ENCODE measurements around the gene TSR3. TPM values are rescaled to one million over a fixed set of nuclear protein-coding genes. Genes with fewer than 3 reads are reported as not detected.

TSR3 gene
- total and polyA plus RNA-seq, 3 donors from 2014 or later: 40.9 to 89.5 (median 79.4) TPM

- TF ChIP-seq, protein P1, sequence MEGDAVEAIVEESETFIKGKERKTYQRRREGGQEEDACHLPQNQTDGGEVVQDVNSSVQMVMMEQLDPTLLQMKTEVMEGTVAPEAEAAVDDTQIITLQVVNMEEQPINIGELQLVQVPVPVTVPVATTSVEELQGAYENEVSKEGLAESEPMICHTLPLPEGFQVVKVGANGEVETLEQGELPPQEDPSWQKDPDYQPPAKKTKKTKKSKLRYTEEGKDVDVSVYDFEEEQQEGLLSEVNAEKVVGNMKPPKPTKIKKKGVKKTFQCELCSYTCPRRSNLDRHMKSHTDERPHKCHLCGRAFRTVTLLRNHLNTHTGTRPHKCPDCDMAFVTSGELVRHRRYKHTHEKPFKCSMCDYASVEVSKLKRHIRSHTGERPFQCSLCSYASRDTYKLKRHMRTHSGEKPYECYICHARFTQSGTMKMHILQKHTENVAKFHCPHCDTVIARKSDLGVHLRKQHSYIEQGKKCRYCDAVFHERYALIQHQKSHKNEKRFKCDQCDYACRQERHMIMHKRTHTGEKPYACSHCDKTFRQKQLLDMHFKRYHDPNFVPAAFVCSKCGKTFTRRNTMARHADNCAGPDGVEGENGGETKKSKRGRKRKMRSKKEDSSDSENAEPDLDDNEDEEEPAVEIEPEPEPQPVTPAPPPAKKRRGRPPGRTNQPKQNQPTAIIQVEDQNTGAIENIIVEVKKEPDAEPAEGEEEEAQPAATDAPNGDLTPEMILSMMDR (IDR thresholded peaks at IDR 0.05): no peak
- TF ChIP-seq POLR2A (IDR thresholded peaks at IDR 0.05): no peak
- 8 to 17% methylated on average over 4 to 13 of the region's 13 CpGs for WGBS, 2 donors
- Histone ChIP-seq H3K27me3 (no peaks in the 10 kb centered on the region), H3K4me1 (peaks cover 24% of the 10 kb centered on the region), H3K9me3 (no peaks in the 10 kb centered on the region), H3K4me3 (peak overlapping the region in 1 of 2 donors; percentile 83), H3K36me3 (ENCODE audit: low read depth, missing control alignments) (no peaks in the 10 kb centered on the region), H3K27ac (no peak overlapping the region)
- no peak for DNase-seq
- intact Hi-C loops (cut with DNase I; ENCODE audit: low total_unique reads): no loop called here
Measured at GRCh38 chr16:1311212-1311737, 40.4 kb downstream of the TSR3 start.

- no peak for TF ChIP-seq POLR2A (IDR thresholded peaks at IDR 0.05)
- TF ChIP-seq, protein P1 (IDR thresholded peaks at IDR 0.05): no peak
- Histone ChIP-seq H3K27ac (no peak overlapping the region), H3K36me3 (ENCODE audit: low read depth, missing control alignments) (no peaks in the 10 kb centered on the region), H3K9me3 (no peaks in the 10 kb centered on the region), H3K4me3 (peak overlapping the region; percentile 67 to 83), H3K27me3 (no peaks in the 10 kb centered on the region), H3K4me1 (peaks cover 24% of the 10 kb centered on the region)
- 3% methylated on average over 6 to 14 of the region's 14 CpGs for WGBS, 2 donors
- no peak for DNase-seq
- intact Hi-C loops (cut with DNase I; ENCODE audit: low total_unique reads): no loop called here
Measured at GRCh38 chr16:1310832-1311200, 40.9 kb downstream of the TSR3 start.

DNA sequence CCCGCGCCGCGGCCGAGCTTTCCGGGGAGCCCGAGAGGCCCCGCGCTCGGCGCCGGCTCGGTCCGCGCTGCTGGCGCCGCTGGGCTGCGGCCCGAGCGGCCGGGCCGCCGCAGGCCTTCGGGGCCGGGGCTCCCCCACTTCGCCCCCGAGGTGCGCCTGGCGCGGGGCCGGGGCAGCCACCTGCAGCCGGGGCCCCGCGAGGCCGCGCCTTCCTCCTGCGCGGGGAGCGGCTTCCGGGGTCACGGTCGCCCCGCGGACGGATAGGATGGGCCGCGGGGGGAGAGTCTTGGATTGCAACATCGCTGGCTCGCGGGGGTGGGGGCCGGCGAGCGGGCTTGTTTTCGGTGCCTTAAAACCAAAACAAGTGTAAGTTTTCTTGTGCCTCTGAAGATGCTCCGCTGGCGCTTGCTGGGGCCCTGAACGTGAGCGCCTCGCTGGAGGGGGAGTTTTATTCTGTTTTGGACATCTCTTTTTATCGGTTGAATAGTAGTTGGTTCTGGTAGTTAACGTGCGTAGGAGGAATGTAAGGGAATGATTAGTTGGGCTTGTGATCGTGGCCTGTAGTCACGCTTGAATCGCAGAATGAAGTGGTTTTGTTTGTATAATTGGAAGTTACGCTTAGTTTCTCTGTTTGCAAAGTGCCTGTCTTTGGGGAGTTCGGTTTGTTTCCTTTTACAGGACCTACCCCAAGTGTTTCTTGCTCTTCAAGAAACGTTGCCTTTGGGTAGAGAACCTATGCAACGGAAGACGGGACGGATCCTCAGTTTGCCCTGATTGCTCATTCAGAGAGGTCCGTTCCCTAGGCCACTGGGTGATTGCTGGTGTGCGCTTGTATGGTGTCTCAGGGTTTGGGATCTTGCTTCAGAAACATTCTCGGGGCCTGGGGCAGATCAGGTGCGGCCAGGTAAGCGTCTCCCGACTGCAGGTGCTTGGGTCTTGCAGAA lies 41.5 kb downstream of the TSR3 start:
- H3K4me1 ChIP-seq: peaks cover 24% of the 10 kb centered on the region
- no peaks in the 10 kb centered on the region for H3K36me3 ChIP-seq (ENCODE audit: low read depth, missing control alignments)
- H3K4me3 ChIP-seq: peak overlapping the region; percentile 67 to 83
- no peak for TF ChIP-seq POLR2A (IDR thresholded peaks at IDR 0.05)
- TF ChIP-seq, protein P1 (IDR thresholded peaks at IDR 0.05): no peak
- H3K27ac ChIP-seq: peak overlapping the region in 1 of 2 donors; percentile 98
- H3K27me3 ChIP-seq: no peaks in the 10 kb centered on the region
- H3K9me3 ChIP-seq: no peaks in the 10 kb centered on the region
- peak; percentile 66 for DNase-seq
- intact Hi-C loops (cut with DNase I; ENCODE audit: low total_unique reads): no loop called here
- WGBS, 2 donors: 1 to 2% methylated on average over 29 to 61 of the region's 77 CpGs

DNA sequence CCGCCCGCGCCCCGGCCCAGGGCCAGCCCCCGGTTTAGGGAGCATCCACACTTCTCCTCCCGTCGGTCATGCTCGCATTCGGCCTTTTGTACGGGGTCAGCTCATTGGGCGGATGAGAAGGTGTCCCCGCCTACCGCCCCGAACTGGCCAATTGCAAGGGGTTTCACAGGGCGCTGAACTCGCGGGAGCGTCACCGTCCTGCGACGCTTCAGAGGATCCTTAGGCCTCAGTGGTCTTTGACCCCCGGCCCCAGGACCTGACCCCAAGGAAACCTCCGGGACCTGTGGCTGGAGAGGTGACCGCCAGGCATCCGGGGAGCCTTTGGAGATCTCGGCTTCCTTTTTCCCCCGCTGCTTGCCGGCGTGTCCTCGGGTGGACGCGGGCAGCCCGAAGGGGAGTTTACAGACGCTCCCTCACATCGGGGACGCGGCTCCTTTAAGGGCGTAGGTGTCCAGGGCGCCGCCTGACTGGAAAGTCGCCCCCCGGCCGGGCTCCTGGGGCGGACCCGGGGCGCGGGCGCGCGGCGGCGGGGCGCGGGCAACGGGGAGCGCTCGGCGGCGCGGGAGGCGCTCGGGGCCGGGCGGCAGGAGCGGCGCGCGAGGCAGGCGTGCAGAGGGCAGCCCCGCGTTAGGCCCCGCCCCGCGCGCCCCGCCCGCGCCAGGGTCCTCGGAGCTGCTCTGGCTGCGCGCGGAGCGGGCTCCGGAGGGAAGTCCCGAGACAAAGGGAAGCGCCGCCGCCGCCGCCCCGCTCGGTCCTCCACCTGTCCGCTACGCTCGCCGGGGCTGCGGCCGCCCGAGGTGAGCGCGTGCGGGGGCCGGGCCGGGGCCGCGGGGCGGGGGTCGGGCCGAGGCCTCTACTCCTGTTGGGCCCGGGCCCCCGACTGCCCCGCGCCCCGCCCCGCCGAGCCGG lies 42.4 kb downstream of the TSR3 start, which contains the start of gene UBE2I:
UBE2I (plus strand) TSS at position 660 of the 909 bp plus-strand sequence. CDS start 4,395 bp downstream, outside the sequence.
- peak; percentile 98 for DNase-seq
- peak within 1 kb of the TSS; percentile 92 to 98 for H3K27ac ChIP-seq
- no peaks in the 10 kb centered on the region for H3K9me3 ChIP-seq
- H3K36me3 ChIP-seq (ENCODE audit: low read depth, missing control alignments): no peaks in the 10 kb centered on the region
- no peaks in the 10 kb centered on the region for H3K27me3 ChIP-seq
- WGBS, 2 donors: 0 to 1% methylated on average over 4 to 53 of the region's 117 CpGs
- intact Hi-C loops (cut with DNase I; ENCODE audit: low total_unique reads): no loop called here
- H3K4me3 ChIP-seq: peak within 1 kb of the TSS; percentile 67 to 83
- TF ChIP-seq, protein P1 (IDR thresholded peaks at IDR 0.05): no peak
- no peak for TF ChIP-seq POLR2A (IDR thresholded peaks at IDR 0.05)
- peaks cover 24% of the 10 kb centered on the region for H3K4me1 ChIP-seq

Data from testis (tissue), 3 donors.